Measurements from ENCODE around the gene DOCK7.

DOCK7 gene

GRCh38 chr1:62405247-62405646, 282.9 kb downstream of the DOCK7 start:
- DNase-seq, result no peak

All from NCI-H1092 treated with DMSO at 0.1 percent for 48 hours (cell line).